PC-9 (cell line): ENCODE measurements around the gene SCEL. TPM values are rescaled to one million over a fixed set of nuclear protein-coding genes. Genes with fewer than 3 reads are reported as not detected.

ENCODE experiments used
- BruUV-seq: library from RNA; stranded (reverse); fragments of 400-500 nt; replicated peaks from 2 replicates; lab custom pipeline; 2021; lab: Mats Ljungman, UMichigan
- CTCF ChIA-PET: fragments of 300-600 bp; sonication (Branson Sonifier 250); formaldehyde crosslinking; loops from one replicate; lab custom pipeline; 2022; ENCODE audit warnings: antibody characterized with exemption; lab: Charles Lee
- POLR2A ChIA-PET: fragments of 300-600 bp; sonication (Branson Sonifier 250); formaldehyde crosslinking; loops from one replicate; lab custom pipeline; 2022; ENCODE audit warnings: antibody characterized with exemption; ENCODE audit not compliant: unreplicated experiment; lab: Charles Lee
- DNase-seq, 2 experiments: peaks; one replicate each; pipeline versions ENCODE4 v3.0.0 to v3.0.0-alpha.2; 2015 to 2022; ENCODE audit warnings: mixed read lengths in 1 of 2
- H2AFZ ChIP-seq: fragments of 200-600 bp; sonication (generic); 2 replicates; pipeline ENCODE4 v1.8.1; 2017; ENCODE audit warnings: antibody characterized with exemption
- H3F3A ChIP-seq: fragments of 200-600 bp; sonication (generic); 2 replicates; pipeline ENCODE4 v1.8.1; 2017; ENCODE audit warnings: antibody characterized with exemption, mild to moderate bottlenecking, low read depth; ENCODE audit not compliant: insufficient read depth
- H3K27ac ChIP-seq: fragments of 200-600 bp; sonication (generic); 2 replicates; pipeline ENCODE4 v1.6.1; 2016; ENCODE audit warnings: mixed run types
- H3K27me3 ChIP-seq: fragments of 200-600 bp; sonication (generic); 2 replicates; pipeline ENCODE4 v1.6.1; 2016; ENCODE audit warnings: low read depth, mixed run types; ENCODE audit not compliant: insufficient read depth
- H3K36me3 ChIP-seq: fragments of 200-600 bp; sonication (generic); 2 replicates; pipeline ENCODE4 v1.6.1; 2016; ENCODE audit warnings: low read depth, mixed run types
- H3K4me1 ChIP-seq: fragments of 200-600 bp; sonication (generic); replicated peaks from 2 replicates; pipeline ENCODE4 v1.6.1; 2016; ENCODE audit warnings: mixed run types; ENCODE audit not compliant: insufficient read depth
- H3K4me2 ChIP-seq: fragments of 200-600 bp; sonication (generic); 2 replicates; pipeline ENCODE4 v1.6.1; 2017; ENCODE audit warnings: mixed run types
- H3K4me3 ChIP-seq: fragments of 200-600 bp; sonication (generic); 2 replicates; pipeline ENCODE4 v1.6.1; 2016; ENCODE audit warnings: mixed run types
- H3K79me2 ChIP-seq: fragments of 200-600 bp; sonication (generic); 2 replicates; pipeline ENCODE4 v1.6.1; 2017; ENCODE audit warnings: low read depth, mixed run types
- H3K9me2 ChIP-seq: fragments of 200-600 bp; sonication (generic); 2 replicates; pipeline ENCODE4 v1.8.1; 2017; ENCODE audit warnings: mild to moderate bottlenecking; ENCODE audit not compliant: insufficient read depth
- H3K9me3 ChIP-seq: fragments of 200-600 bp; sonication (generic); 2 replicates; pipeline ENCODE4 v1.8.1; 2016; ENCODE audit warnings: low read depth; ENCODE audit not compliant: insufficient read depth
- H4K20me1 ChIP-seq: fragments of 200-600 bp; sonication (generic); 2 replicates; pipeline ENCODE4 v1.8.1; 2017; ENCODE audit not compliant: insufficient read depth
- CTCF ChIP-seq: fragments of 200-600 bp; sonication (generic); conservative IDR thresholded peaks from 2 replicates; pipeline ENCODE4 v1.6.1; 2017; ENCODE audit warnings: mixed run types, antibody characterized with exemption, mild to moderate bottlenecking, moderate library complexity
- EZH2 ChIP-seq: fragments of 200-600 bp; sonication (generic); IDR thresholded peaks from 2 replicates; pipeline ENCODE4 v1.8.0; 2017; ENCODE audit warnings: antibody characterized with exemption, low read depth
- intact Hi-C: fragments of 100-400 bp; cut with micrococcal nuclease; formaldehyde crosslinking; loops from one replicate; pipeline ENCODE4 v1.10.0; 2022; ENCODE audit not compliant: unreplicated experiment
- total RNA-seq: library from RNA; stranded (reverse); gene quantifications from 2 replicates; pipeline ENCODE4 v1.2.3, GENCODE V29; 2021

Gene SCEL
- total RNA-seq, 1 experiment from 2014 or later: 32.5 TPM

DNA sequence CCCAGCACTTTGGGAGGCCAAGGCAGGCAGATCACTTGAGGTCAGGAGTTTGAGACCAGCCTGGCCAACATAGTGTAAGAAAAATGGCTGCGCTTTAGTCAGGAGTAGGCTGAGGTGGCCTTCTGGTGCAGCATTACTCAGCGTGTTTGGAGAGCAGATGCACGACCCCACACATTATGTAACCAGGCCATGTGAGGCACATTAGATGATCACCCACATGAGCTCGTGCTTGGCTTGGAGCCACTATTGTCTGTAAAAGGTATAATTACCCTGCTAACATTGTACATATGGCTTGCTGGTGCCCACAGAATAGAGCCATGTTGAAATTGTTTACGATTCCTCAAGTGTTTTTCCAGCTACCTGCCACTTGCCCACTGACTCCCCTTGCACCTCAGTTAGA is 24.0 kb upstream of the SCEL start:
- no peaks in the 10 kb centered on the region for H3K9me3 ChIP-seq
- H2AFZ ChIP-seq: no peak overlapping the region
- no peaks in the 10 kb centered on the region for H3K79me2 ChIP-seq
- no TSS peak for BruUV-seq
- no peaks in the 10 kb centered on the region for H3K9me2 ChIP-seq
- ChIA-PET POLR2A (no interaction called here), CTCF (no interaction called here)
- TF ChIP-seq EZH2: no peak
- no peak for TF ChIP-seq CTCF
- H3K27ac ChIP-seq: no peak overlapping the region
- H3K4me1 ChIP-seq: peaks cover 48% of the 10 kb centered on the region
- H3K4me3 ChIP-seq: no peak overlapping the region
- H4K20me1 ChIP-seq: no peaks in the 10 kb centered on the region
- no peaks in the 10 kb centered on the region for H3K27me3 ChIP-seq
- H3K36me3 ChIP-seq: no peaks in the 10 kb centered on the region
- intact Hi-C loops: no loop called here
- H3K4me2 ChIP-seq: no peak overlapping the region
- DNase-seq: no peak
- peaks cover 48% of the 10 kb centered on the region for H3F3A ChIP-seq

DNA sequence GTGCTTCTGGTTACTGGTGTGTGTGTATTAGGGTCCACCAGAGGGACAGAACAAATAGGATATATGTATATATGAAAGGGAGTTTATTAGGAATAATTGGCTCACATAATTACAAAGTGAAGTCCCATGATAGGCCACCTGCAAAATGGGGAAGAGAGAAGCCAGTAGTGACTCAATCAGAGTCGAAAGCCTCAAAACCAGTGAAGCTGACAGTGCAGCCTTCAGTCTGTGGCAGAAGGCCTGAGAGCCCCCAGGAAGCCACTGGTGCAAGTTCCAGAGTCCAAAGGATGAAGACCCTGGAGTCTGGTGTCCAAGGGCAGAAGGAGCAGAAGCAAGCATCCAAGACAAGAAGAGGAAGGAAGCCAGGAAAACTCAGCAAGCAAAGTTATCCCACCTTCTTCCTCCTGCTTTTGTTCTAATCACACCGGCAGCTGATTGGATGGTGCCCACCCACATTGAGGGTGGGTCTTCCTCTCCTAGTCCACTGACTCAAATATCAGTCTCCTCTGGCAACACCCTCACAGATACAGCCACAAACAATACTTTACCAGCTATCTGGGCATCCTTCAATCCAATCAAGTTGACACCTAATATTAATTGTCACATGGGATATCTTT is 21.7 kb upstream of the SCEL start:
- no peak overlapping the region for H3K4me3 ChIP-seq
- H3K36me3 ChIP-seq: no peaks in the 10 kb centered on the region
- H3F3A ChIP-seq: peaks cover 27% of the 10 kb centered on the region
- H3K9me3 ChIP-seq: no peaks in the 10 kb centered on the region
- H3K79me2 ChIP-seq: no peaks in the 10 kb centered on the region
- no peak overlapping the region for H3K27ac ChIP-seq
- BruUV-seq: no TSS peak
- intact Hi-C loops: no loop called here
- DNase-seq: no peak
- no peaks in the 10 kb centered on the region for H4K20me1 ChIP-seq
- ChIA-PET POLR2A (no interaction called here), CTCF (no interaction called here)
- H3K27me3 ChIP-seq: no peaks in the 10 kb centered on the region
- TF ChIP-seq CTCF (no peak), EZH2 (no peak)
- H3K4me1 ChIP-seq: peaks cover 40% of the 10 kb centered on the region
- H3K4me2 ChIP-seq: no peak overlapping the region
- H3K9me2 ChIP-seq: no peaks in the 10 kb centered on the region
- H2AFZ ChIP-seq: no peak overlapping the region

DNA sequence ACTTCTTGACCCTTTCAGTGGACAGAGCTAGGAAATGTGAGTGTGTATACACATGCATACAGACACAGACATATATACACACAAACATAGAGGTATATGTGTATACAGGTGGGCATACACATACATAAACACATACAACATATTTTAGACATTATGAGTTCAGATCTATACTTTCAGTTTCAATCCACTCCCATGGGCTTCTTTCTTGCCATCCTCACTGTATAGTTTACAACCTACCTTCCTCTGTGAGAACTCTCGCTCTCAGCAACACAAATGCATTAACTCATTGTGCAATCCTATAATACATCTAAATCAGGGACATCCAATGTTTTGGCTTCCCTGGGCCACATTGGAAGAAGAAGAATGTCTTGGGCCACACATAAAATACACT is 21.2 kb upstream of the SCEL start:
- Histone ChIP-seq H4K20me1 (no peaks in the 10 kb centered on the region), H2AFZ (no peak overlapping the region), H3K4me1 (peaks cover 35% of the 10 kb centered on the region), H3K9me2 (no peaks in the 10 kb centered on the region), H3F3A (peaks cover 22% of the 10 kb centered on the region), H3K9me3 (no peaks in the 10 kb centered on the region), H3K27ac (no peak overlapping the region), H3K4me2 (no peak overlapping the region), H3K27me3 (no peaks in the 10 kb centered on the region), H3K36me3 (no peaks in the 10 kb centered on the region), H3K79me2 (no peaks in the 10 kb centered on the region), H3K4me3 (no peak overlapping the region)
- no peak for DNase-seq
- TF ChIP-seq EZH2 (no peak), CTCF (no peak)
- no TSS peak for BruUV-seq
- ChIA-PET CTCF (no interaction called here), POLR2A (no interaction called here)
- intact Hi-C loops: no loop called here
